IMR-90 (cell line): Measurements from ENCODE around the gene UTY. TPM values are rescaled to one million over a fixed set of nuclear protein-coding genes. Genes with fewer than 3 reads are reported as not detected.

Experiments used
- ATAC-seq: fragments of 200-7000 bp; cut with Tn5 transposase; 2 replicates; pipeline ENCODE4 v1.9.1; 2020; ENCODE audit warnings: low read depth, mild to moderate bottlenecking, moderate library complexity
- BruUV-seq: library from RNA; stranded (reverse); fragments of 400-500 nt; replicated peaks from 2 replicates; lab custom pipeline; 2021; lab: Mats Ljungman, UMichigan
- CTCF ChIA-PET: fragments of 300-600 bp; formaldehyde crosslinking; extraction: SDS; loops from one replicate; lab custom pipeline; 2021; ENCODE audit warnings: antibody characterized with exemption; lab: Yijun Ruan, JAX
- POLR2A ChIA-PET: fragments of 300-600 bp; sonication (Branson Sonifier 250); formaldehyde crosslinking; loops from one replicate; lab custom pipeline; 2022; ENCODE audit warnings: antibody characterized with exemption; ENCODE audit not compliant: unreplicated experiment; lab: Charles Lee
- DNase-seq: peaks from one replicate; pipeline ENCODE4 v3.0.0; 2013
- H2AFZ ChIP-seq: replicated peaks from 2 replicates; pipeline ENCODE3; 2013; ENCODE audit warnings: low read length, mild to moderate bottlenecking; ENCODE audit not compliant: poor library complexity
- H2AK5ac ChIP-seq: 2 replicates; pipeline ENCODE4 v1.6.1; 2013; ENCODE audit warnings: low read depth, low read length, inconsistent platforms
- H2AK9ac ChIP-seq: replicated peaks from 2 replicates; pipeline ENCODE3; 2013; ENCODE audit warnings: mild to moderate bottlenecking, low read depth, low read length, moderate library complexity; ENCODE audit not compliant: poor library complexity
- H2BK120ac ChIP-seq: 2 replicates; pipeline ENCODE4 v1.6.1; 2013; ENCODE audit warnings: low read depth, low read length, inconsistent platforms
- H2BK15ac ChIP-seq: 3 replicates; pipeline ENCODE4 v1.6.1; 2013; ENCODE audit warnings: low read depth, low read length, inconsistent platforms
- H2BK20ac ChIP-seq: 2 replicates; pipeline ENCODE4 v1.6.1; 2013; ENCODE audit warnings: low read depth, mild to moderate bottlenecking, inconsistent platforms, low read length, moderate library complexity
- H2BK5ac ChIP-seq: 2 replicates; pipeline ENCODE4 v1.6.1; 2013; ENCODE audit warnings: mild to moderate bottlenecking, low read depth, low read length, inconsistent platforms; ENCODE audit not compliant: poor library complexity, severe bottlenecking
- H3K14ac ChIP-seq: replicated peaks from 2 replicates; pipeline ENCODE4 v1.6.1; 2013; ENCODE audit warnings: low read depth, low read length, inconsistent platforms
- H3K18ac ChIP-seq: 2 replicates; pipeline ENCODE4 v1.6.1; 2013; ENCODE audit warnings: low read depth, low read length, control low read depth
- H3K23ac ChIP-seq: 2 replicates; pipeline ENCODE4 v1.6.1; 2013; ENCODE audit warnings: low read depth, low read length, inconsistent platforms
- H3K27ac ChIP-seq: 2 replicates; pipeline ENCODE4 v1.5.1; 2013; ENCODE audit warnings: mild to moderate bottlenecking, control low read depth, low read length; ENCODE audit not compliant: insufficient read depth
- H3K27me3 ChIP-seq: 2 replicates; pipeline ENCODE4 v1.6.1; 2013; ENCODE audit warnings: low read length; ENCODE audit not compliant: control insufficient read depth, insufficient read depth
- H3K36me3 ChIP-seq: 2 replicates; pipeline ENCODE4 v1.6.1; 2013; ENCODE audit warnings: low read length, mixed read lengths; ENCODE audit not compliant: control insufficient read depth, insufficient read depth
- H3K4ac ChIP-seq: 2 replicates; pipeline ENCODE4 v1.6.1; 2013; ENCODE audit warnings: low read depth, low read length, inconsistent platforms
- H3K4me1 ChIP-seq: 2 replicates; pipeline ENCODE4 v1.6.1; 2013; ENCODE audit warnings: low read length, mixed read lengths; ENCODE audit not compliant: control insufficient read depth, insufficient read depth
- H3K4me2 ChIP-seq: 2 replicates; pipeline ENCODE4 v1.6.1; 2013; ENCODE audit warnings: low read depth, mild to moderate bottlenecking, control low read depth, low read length, moderate library complexity
- H3K4me3 ChIP-seq: 2 replicates; pipeline ENCODE4 v1.5.1; 2013; ENCODE audit warnings: low read depth, mild to moderate bottlenecking, control low read depth, low read length, moderate library complexity; ENCODE audit not compliant: insufficient read depth
- H3K56ac ChIP-seq: 2 replicates; pipeline ENCODE4 v1.6.1; 2013; ENCODE audit warnings: low read length, inconsistent platforms; ENCODE audit not compliant: insufficient read depth; ENCODE audit errors: extremely low read depth
- H3K79me1 ChIP-seq, 2 experiments: 2 replicates each; pipeline ENCODE4 v1.6.1; 2013; ENCODE audit warnings: low read length in 2 of 2, inconsistent platforms in 1 of 2, low read depth in 1 of 2
- H3K9ac ChIP-seq: 2 replicates; pipeline ENCODE4 v1.6.1; 2013; ENCODE audit warnings: low read depth, low read length, control low read depth
- H3K9me1 ChIP-seq: 2 replicates; pipeline ENCODE4 v1.6.1; 2013; ENCODE audit warnings: low read length, inconsistent platforms; ENCODE audit not compliant: insufficient read depth
- H3K9me3 ChIP-seq: 2 replicates; pipeline ENCODE4 v1.6.1; 2013; ENCODE audit warnings: low read length; ENCODE audit not compliant: control insufficient read depth, insufficient read depth
- H4K20me1 ChIP-seq: 2 replicates; pipeline ENCODE4 v1.6.1; 2013; ENCODE audit warnings: low read length, inconsistent platforms; ENCODE audit not compliant: insufficient read depth
- H4K5ac ChIP-seq: 2 replicates; pipeline ENCODE4 v1.6.1; 2013; ENCODE audit warnings: mild to moderate bottlenecking, low read depth, low read length, control low read depth
- H4K8ac ChIP-seq, 2 experiments: 2 replicates each; pipeline ENCODE4 v1.6.1; 2013; ENCODE audit warnings: low read depth in 2 of 2, low read length in 2 of 2, control low read depth in 1 of 2, inconsistent platforms in 1 of 2
- H4K91ac ChIP-seq: 2 replicates; pipeline ENCODE4 v1.6.1; 2013; ENCODE audit warnings: low read depth, low read length, inconsistent platforms; ENCODE audit not compliant: insufficient read depth
- BHLHE40 ChIP-seq: fragments of 150-350 bp; IDR thresholded peaks from 2 replicates; pipeline ENCODE4 v1.6.1; 2016; ENCODE audit warnings: mild to moderate bottlenecking, low read depth, low read length
- CHD1 ChIP-seq: IDR thresholded peaks from 2 replicates; pipeline ENCODE4 v1.6.1; 2012; ENCODE audit warnings: low read depth, low read length, improper control_type of control experiment
- MAFK ChIP-seq: IDR thresholded peaks from 2 replicates; pipeline ENCODE4 v1.6.1; 2012; ENCODE audit warnings: low read depth, low read length, improper control_type of control experiment
- MAZ ChIP-seq: IDR thresholded peaks from 2 replicates; pipeline ENCODE4 v1.6.1; 2012; ENCODE audit warnings: low read depth, mild to moderate bottlenecking, low read length, improper control_type of control experiment, moderate library complexity, borderline replicate concordance
- MXI1 ChIP-seq: IDR thresholded peaks from 2 replicates; pipeline ENCODE4 v1.6.1; 2012; ENCODE audit warnings: low read depth, mild to moderate bottlenecking, low read length, moderate library complexity, borderline replicate concordance
- NFE2L2 ChIP-seq: fragments of 150-350 bp; IDR thresholded peaks from 2 replicates; pipeline ENCODE4 v1.6.1; 2016; ENCODE audit warnings: low read depth, mild to moderate bottlenecking, low read length
- RAD21 ChIP-seq: IDR thresholded peaks from 2 replicates; pipeline ENCODE4 v1.6.1; 2012; ENCODE audit warnings: low read length, improper control_type of control experiment
- RFX5 ChIP-seq: IDR thresholded peaks from 2 replicates; pipeline ENCODE4 v1.8.0; 2012; ENCODE audit warnings: low read depth, mild to moderate bottlenecking, low read length, moderate library complexity
- SMC3 ChIP-seq: fragments of 150-350 bp; IDR thresholded peaks from 2 replicates; pipeline ENCODE4 v1.6.1; 2016; ENCODE audit warnings: low read depth, mild to moderate bottlenecking, antibody characterized with exemption, low read length, moderate library complexity
- USF2 ChIP-seq: fragments of 150-350 bp; IDR thresholded peaks from 2 replicates; pipeline ENCODE4 v1.6.1; 2017; ENCODE audit warnings: mild to moderate bottlenecking, antibody characterized with exemption, low read length, low read depth
- WGBS, 2 experiments: methylation state at CpG; one replicate each; pipeline versions ENCODE4 v1.1.5 to v1.1.7; 2013; ENCODE audit warnings: missing lambda C conversion rate in 2 of 2; ENCODE audit not compliant: insufficient read length in 1 of 2; ENCODE audit errors: extremely low coverage in 2 of 2; 5-methylcytosine and 5-hydroxymethylcytosine counted together
- dilution Hi-C: fragments of 300-500 bp; cut with HindIII; formaldehyde crosslinking; loops from one replicate; pipeline ENCODE4 v1.14.3; 2018; ENCODE audit warnings: low sequenced_read_pairs; ENCODE audit not compliant: unreplicated experiment
- in situ Hi-C: fragments of 300-500 bp; cut with MboI; formaldehyde crosslinking; loops from 3 replicates; pipeline ENCODE4 v1.14.3; 2019; ENCODE audit warnings: low sequenced_read_pairs, inconsistent platforms, mixed read lengths
- intact Hi-C: fragments of 100-400 bp; cut with micrococcal nuclease; formaldehyde crosslinking; loops from 2 replicates; pipeline ENCODE4 v1.10.0; 2022
- polyA plus RNA-seq, 3 experiments: library from polyadenylated mRNA; depleted of rRNA; stranded (reverse); fragments of >200 nt; gene quantifications; 2 replicates each; pipeline ENCODE4 v1.2.3, GENCODE V29; 2012; ENCODE audit warnings: low replicate concordance in 1 of 3
- total RNA-seq: library from RNA; depleted of rRNA; stranded (reverse); fragments of >200 nt; gene quantifications from 2 replicates; pipeline ENCODE4 v1.2.3, GENCODE V29; 2012

UTY gene
- total and polyA plus RNA-seq, 2 of the 4 experiments (the other 2 are of a cell fraction) = not detected

GRCh38 chrY:13296176-13296890 lies 183.5 kb downstream of the UTY start:
- dilution Hi-C loops = no loop called here
- Histone ChIP-seq H3K4ac (no peak overlapping the region), H3K9me3 (no peaks in the 10 kb centered on the region), H3K56ac (no peak overlapping the region), H3K18ac (no peak overlapping the region), H2BK15ac (no peak overlapping the region), H4K20me1 (no peaks in the 10 kb centered on the region), H2BK120ac (no peak overlapping the region), H3K27me3 (no peaks in the 10 kb centered on the region), H3K27ac (no peak overlapping the region), H4K91ac (no peak overlapping the region), H2BK20ac (no peak overlapping the region), H3K4me2 (no peak overlapping the region), H3K4me1 (no peaks in the 10 kb centered on the region), H3K23ac (no peak overlapping the region), H3K9ac (no peak overlapping the region), H3K4me3 (no peak overlapping the region), H3K79me1 (no peaks in the 10 kb centered on the region), H3K14ac (no peak overlapping the region), H2AFZ (no peak overlapping the region), H2BK5ac (no peak overlapping the region), H2AK9ac (no peak overlapping the region), H3K9me1 (no peaks in the 10 kb centered on the region), H4K8ac (no peak overlapping the region), H3K36me3 (no peaks in the 10 kb centered on the region), H4K5ac (no peak overlapping the region), H2AK5ac (no peak overlapping the region)
- in situ Hi-C loops = no loop called here
- no peak for TF ChIP-seq CHD1
- TF ChIP-seq MXI1 = no peak
- TF ChIP-seq SMC3 = no peak
- no peak for TF ChIP-seq USF2
- TF ChIP-seq BHLHE40 = no peak
- no peak for TF ChIP-seq NFE2L2
- no peak for TF ChIP-seq RFX5
- no peak for TF ChIP-seq RAD21
- TF ChIP-seq MAZ = no peak
- TF ChIP-seq MAFK = no peak
- ATAC-seq (no peak), DNase-seq (no peak)
- intact Hi-C loops = no loop called here
- BruUV-seq = no TSS peak
- POLR2A ChIA-PET = no interaction called here
- CTCF ChIA-PET = no interaction called here
- no CpG with 5 or more reads among the region's 4 CpGs for WGBS, 2 experiments
